AG04449 (cell line): ENCODE measurements around the gene NOP14.

Experiments used
- CTCF ChIA-PET: fragments of 350-600 bp; formaldehyde crosslinking; extraction: SDS; loops from one replicate; lab custom pipeline; 2021; ENCODE audit warnings: antibody characterized with exemption; lab: Yijun Ruan, JAX
- POLR2A ChIA-PET: fragments of 400-600, 350-600 bp; formaldehyde crosslinking; extraction: SDS; loops from one replicate; lab custom pipeline; 2020; ENCODE audit warnings: antibody characterized with exemption, inconsistent platforms; lab: Yijun Ruan, JAX
- DNase-seq: peaks from one replicate; pipeline ENCODE4 v3.0.0-alpha.2; 2010; ENCODE audit warnings: low read depth, low spot score
- H3K4me3 ChIP-seq: 2 replicates; pipeline ENCODE4 v1.5.1; 2011; ENCODE audit warnings: low read depth, mild to moderate bottlenecking, control low read depth, low read length
- CTCF ChIP-seq: IDR thresholded peaks from one replicate; pipeline ENCODE4 v1.5.1; 2011; ENCODE audit warnings: mild to moderate bottlenecking, moderate library complexity, low read length, control low read depth, inconsistent platforms; ENCODE audit not compliant: insufficient read depth; ENCODE audit errors: missing control alignments

The NOP14 gene

GRCh38 chr4:2929469-2929868, 33.7 kb downstream of the NOP14 start:
- no peak overlapping the region for H3K4me3 ChIP-seq
- POLR2A ChIA-PET: no interaction called here
- CTCF ChIA-PET: interaction anchor here (1.6 kb wide), 1 partner anchor 165 kb away, joined by 4 read pairs; no protein-coding TSS in a partner anchor
- DNase-seq: no peak
- TF ChIP-seq CTCF: no peak

- no peak for TF ChIP-seq CTCF
- no peak overlapping the region for H3K4me3 ChIP-seq
- DNase-seq: no peak
- ChIA-PET POLR2A (no interaction called here), CTCF (interaction anchor here (1.5 to 1.6 kb wide), 2 partner anchors 164 kb away, joined by 4 to 7 read pairs; no protein-coding TSS in a partner anchor)
Measured at GRCh38 chr4:2928242-2929176, 34.7 kb downstream of the NOP14 start.

- no peak overlapping the region for H3K4me3 ChIP-seq
- CTCF ChIA-PET: interaction anchor here (1.5 kb wide), 1 partner anchor 164 kb away, joined by 7 read pairs; no protein-coding TSS in a partner anchor
- no peak for TF ChIP-seq CTCF
- DNase-seq: no peak
- POLR2A ChIA-PET: no interaction called here
Measured at GRCh38 chr4:2927696-2928075, 35.5 kb downstream of the NOP14 start.

- TF ChIP-seq CTCF: no peak
- CTCF ChIA-PET: interaction anchor here (1.5 kb wide), 1 partner anchor 163 kb away, joined by 7 read pairs; no protein-coding TSS in a partner anchor
- no peak overlapping the region for H3K4me3 ChIP-seq
- DNase-seq: no peak
- POLR2A ChIA-PET: no interaction called here
Measured at GRCh38 chr4:2927016-2927695, 36.0 kb downstream of the NOP14 start.

GRCh38 chr4:2925931-2926860, 37.0 kb downstream of the NOP14 start:
- H3K4me3 ChIP-seq: no peak overlapping the region
- CTCF ChIA-PET: interaction anchor here (1.5 kb wide), 1 partner anchor 162 kb away, joined by 7 read pairs; no protein-coding TSS in a partner anchor
- POLR2A ChIA-PET: no interaction called here
- TF ChIP-seq CTCF: no peak
- no peak for DNase-seq
